HFFc6 (cell line): ENCODE data around the gene ADGRE1. TPM values are rescaled to one million over a fixed set of nuclear protein-coding genes. Genes with fewer than 3 reads are reported as not detected.

Experiments used
- DNase-seq: peaks from one replicate; pipeline ENCODE4 v3.0.0-alpha.2; 2018
- H3K27ac Mint-ChIP-seq: 2 replicates; pipeline ENCODE4 v1.8.0; 2020; ENCODE audit warnings: mild to moderate bottlenecking, mixed read lengths
- H3K27me3 Mint-ChIP-seq: 2 replicates; pipeline ENCODE4 v1.8.0; 2021; ENCODE audit warnings: mild to moderate bottlenecking, moderate library complexity, mixed read lengths; ENCODE audit not compliant: insufficient read depth
- H3K36me3 Mint-ChIP-seq: 2 replicates; pipeline ENCODE4 v1.8.0; 2021; ENCODE audit warnings: low read depth, mixed read lengths
- H3K4me1 Mint-ChIP-seq: 2 replicates; pipeline ENCODE4 v1.8.0; 2020; ENCODE audit warnings: low read depth, mixed read lengths
- H3K4me3 Mint-ChIP-seq: 2 replicates; pipeline ENCODE4 v1.8.0; 2020; ENCODE audit warnings: mild to moderate bottlenecking, moderate library complexity, mixed read lengths
- H3K9me3 Mint-ChIP-seq: 2 replicates; pipeline ENCODE4 v1.8.0; 2020; ENCODE audit warnings: mild to moderate bottlenecking, mixed read lengths
- total RNA-seq, 6 experiments: library from RNA; stranded (reverse); fragmentation: NEBNext Ultra II Directional; extraction: Animal tissue kit (Norgen Biotek cat#: 25700); gene quantifications; 2 replicates in 1 of 6; 3 replicates in 5 of 6; pipeline ENCODE4 v1.2.3, GENCODE V29; 2021
- TF ChIP-seq, protein P1 (sequence below): fragments of 200-600 bp; sonication (generic); IDR thresholded peaks from 2 replicates; pipeline ENCODE4 v1.5.0; 2021; ENCODE audit warnings: antibody characterized with exemption, mild to moderate bottlenecking

Gene ADGRE1
- total RNA-seq, 6 experiments from 2014 or later: 0.14 to 0.33 (median 0.23) TPM; not detected in 2

DNA sequence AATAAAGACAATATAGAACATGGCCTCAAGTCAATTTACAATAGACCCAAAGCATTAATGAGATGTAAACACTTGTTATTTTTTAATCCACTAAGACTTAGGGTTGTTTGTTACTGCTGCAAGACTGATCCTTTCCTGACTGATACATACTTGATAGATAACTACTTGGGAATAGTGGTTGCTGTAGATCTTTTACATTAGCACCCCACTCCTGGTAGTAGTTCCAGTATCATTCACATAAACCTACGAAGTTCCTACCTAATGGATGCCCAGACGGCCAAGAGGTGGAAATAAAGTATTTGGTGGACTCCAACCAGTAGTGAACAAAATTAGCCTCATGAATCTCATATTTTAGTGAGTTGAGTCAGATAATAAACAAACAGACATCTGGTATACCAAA is 26.9 kb downstream of the ADGRE1 start:
- Mint-ChIP-seq H3K27me3 (peaks cover 2% of the 10 kb centered on the region; the same call in 1 of the 2 replicates), H3K27ac (no peak overlapping the region), H3K4me3 (no peak overlapping the region), H3K4me1 (no peaks in the 10 kb centered on the region), H3K36me3 (peaks cover 3% of the 10 kb centered on the region; the same call in 1 of the 2 replicates), H3K9me3 (peaks cover 52% of the 10 kb centered on the region)
- TF ChIP-seq, protein P1, sequence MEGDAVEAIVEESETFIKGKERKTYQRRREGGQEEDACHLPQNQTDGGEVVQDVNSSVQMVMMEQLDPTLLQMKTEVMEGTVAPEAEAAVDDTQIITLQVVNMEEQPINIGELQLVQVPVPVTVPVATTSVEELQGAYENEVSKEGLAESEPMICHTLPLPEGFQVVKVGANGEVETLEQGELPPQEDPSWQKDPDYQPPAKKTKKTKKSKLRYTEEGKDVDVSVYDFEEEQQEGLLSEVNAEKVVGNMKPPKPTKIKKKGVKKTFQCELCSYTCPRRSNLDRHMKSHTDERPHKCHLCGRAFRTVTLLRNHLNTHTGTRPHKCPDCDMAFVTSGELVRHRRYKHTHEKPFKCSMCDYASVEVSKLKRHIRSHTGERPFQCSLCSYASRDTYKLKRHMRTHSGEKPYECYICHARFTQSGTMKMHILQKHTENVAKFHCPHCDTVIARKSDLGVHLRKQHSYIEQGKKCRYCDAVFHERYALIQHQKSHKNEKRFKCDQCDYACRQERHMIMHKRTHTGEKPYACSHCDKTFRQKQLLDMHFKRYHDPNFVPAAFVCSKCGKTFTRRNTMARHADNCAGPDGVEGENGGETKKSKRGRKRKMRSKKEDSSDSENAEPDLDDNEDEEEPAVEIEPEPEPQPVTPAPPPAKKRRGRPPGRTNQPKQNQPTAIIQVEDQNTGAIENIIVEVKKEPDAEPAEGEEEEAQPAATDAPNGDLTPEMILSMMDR: no peak
- DNase-seq: no peak

DNA sequence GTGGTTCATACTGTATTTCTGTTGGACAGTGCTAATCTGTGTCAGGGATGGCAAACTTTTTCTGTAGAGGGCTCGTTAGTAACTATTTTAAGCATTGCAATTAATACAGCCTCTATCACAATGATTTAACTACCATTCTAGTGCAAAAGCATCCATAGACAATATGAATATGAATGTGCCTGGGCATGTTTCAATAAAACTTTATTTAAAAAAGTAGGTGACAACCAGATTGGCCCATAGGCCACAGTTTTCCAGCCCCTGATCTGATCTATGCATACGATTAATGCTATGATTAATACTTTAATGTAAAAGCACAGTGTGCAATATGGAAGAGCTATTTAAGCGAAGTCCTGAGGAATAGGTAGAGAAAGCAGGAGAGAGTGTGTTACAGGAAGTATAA is 29.6 kb downstream of the ADGRE1 start:
- peaks cover 53% of the 10 kb centered on the region for H3K9me3 Mint-ChIP-seq
- TF ChIP-seq, protein P1: no peak
- H3K27me3 Mint-ChIP-seq: peaks cover 2% of the 10 kb centered on the region; the same call in 1 of the 2 replicates
- H3K27ac Mint-ChIP-seq: no peak overlapping the region
- H3K36me3 Mint-ChIP-seq: peaks cover 3% of the 10 kb centered on the region; the same call in 1 of the 2 replicates
- DNase-seq: no peak
- no peaks in the 10 kb centered on the region for H3K4me1 Mint-ChIP-seq
- no peak overlapping the region for H3K4me3 Mint-ChIP-seq

DNA sequence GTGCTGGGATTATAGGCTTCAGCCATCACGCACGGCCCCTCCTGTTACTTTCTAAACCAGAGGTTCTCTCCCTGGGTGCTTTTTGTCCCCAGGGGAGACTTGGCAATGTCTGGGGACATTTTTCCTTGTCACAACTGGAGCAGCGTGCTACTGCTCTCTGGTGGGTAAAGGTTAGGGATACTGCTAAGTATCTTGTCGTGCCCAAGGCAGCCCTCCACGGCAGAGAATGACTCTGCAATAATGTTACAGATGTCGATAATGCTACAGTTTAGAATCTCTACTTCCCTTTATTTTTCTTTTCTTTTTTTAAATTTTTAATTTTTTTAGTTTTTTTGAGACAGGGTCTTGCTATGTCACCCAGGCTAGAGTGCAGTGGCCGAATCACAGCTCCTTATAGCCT is 38.0 kb downstream of the ADGRE1 start:
- H3K4me1 Mint-ChIP-seq: no peaks in the 10 kb centered on the region
- peak overlapping the region; percentile 58; the same call in 1 of the 2 replicates for H3K4me3 Mint-ChIP-seq
- TF ChIP-seq, protein P1: no peak
- H3K27me3 Mint-ChIP-seq: no peaks in the 10 kb centered on the region; the same call in none of the 2 replicates
- H3K9me3 Mint-ChIP-seq: peaks cover 40% of the 10 kb centered on the region
- H3K36me3 Mint-ChIP-seq: peaks cover 5% of the 10 kb centered on the region
- H3K27ac Mint-ChIP-seq: no peak overlapping the region
- no peak for DNase-seq

DNA sequence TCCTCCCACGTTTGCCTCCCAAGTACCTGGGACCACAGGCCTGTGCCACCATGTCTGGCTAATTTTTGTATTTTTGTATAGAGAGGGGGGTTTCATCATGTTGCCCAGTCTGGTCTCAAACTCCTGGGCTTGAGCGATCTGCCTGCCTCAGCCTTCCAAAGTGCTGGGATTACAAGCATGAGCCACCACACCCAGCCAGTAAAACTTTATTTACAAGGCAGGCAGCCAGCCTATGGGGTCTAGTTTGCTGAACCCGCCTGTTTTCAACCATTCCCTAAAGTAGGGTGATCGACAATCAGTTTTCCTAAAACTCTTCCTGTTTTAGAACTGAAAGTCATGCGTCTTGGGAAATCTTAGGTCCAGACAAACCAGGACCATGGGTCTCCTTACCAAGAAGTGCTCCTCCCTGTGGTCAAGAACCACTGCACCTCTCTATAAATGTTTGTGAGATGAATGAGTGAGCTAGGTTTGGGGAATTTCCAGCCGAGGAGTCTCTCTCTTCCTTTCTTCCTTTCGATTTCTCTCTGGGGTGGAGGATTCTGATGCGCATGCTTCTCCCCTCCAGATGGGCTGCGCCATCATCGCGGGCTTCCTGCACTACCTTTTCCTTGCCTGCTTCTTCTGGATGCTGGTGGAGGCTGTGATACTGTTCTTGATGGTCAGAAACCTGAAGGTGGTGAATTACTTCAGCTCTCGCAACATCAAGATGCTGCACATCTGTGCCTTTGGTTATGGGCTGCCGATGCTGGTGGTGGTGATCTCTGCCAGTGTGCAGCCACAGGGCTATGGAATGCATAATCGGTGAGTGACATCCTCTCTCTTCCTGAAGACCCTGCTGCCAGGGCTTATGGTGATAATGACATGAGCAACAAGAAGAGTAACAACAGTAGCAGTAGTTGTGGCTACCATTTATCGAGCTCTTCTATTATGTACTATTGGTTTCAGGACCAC is 38.7 kb downstream of the ADGRE1 start:
- Mint-ChIP-seq H3K27me3 (no peaks in the 10 kb centered on the region; the same call in none of the 2 replicates), H3K9me3 (peaks cover 39% of the 10 kb centered on the region), H3K36me3 (peaks cover 5% of the 10 kb centered on the region), H3K4me1 (no peaks in the 10 kb centered on the region), H3K27ac (no peak overlapping the region), H3K4me3 (peak overlapping the region; percentile 58; the same call in 1 of the 2 replicates)
- DNase-seq: no peak
- TF ChIP-seq, protein P1: peak; percentile 39; the same call in 1 of the 2 replicates

DNA sequence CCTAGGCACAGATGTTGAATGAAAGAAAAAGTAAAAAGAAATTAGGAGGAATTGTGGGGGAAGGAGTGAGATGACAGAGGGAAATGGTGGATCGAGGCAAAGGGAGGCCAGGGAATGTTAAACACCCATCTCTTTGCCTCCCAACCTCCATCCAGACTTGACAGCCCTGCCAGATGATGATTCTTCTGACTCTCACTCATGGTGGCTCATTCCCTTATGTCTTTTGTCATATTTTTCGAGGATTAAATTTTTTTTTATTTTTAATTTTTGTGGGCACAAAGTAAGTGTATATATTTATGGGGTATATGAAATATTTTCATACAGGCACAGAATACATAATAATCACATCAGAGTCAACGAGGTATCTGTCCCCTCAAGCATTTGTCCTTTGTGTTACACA is 42.8 kb downstream of the ADGRE1 start:
- H3K36me3 Mint-ChIP-seq: peaks cover 5% of the 10 kb centered on the region
- no peaks in the 10 kb centered on the region; the same call in 1 of the 2 replicates for H3K27me3 Mint-ChIP-seq
- TF ChIP-seq, protein P1: no peak
- H3K27ac Mint-ChIP-seq: no peak overlapping the region
- H3K9me3 Mint-ChIP-seq: peaks cover 47% of the 10 kb centered on the region
- H3K4me1 Mint-ChIP-seq: no peaks in the 10 kb centered on the region
- DNase-seq: no peak
- H3K4me3 Mint-ChIP-seq: no peak overlapping the region
